Measurements from ENCODE around the gene TTLL13. TPM values are rescaled to one million over a fixed set of nuclear protein-coding genes. Genes with fewer than 3 reads are reported as not detected.

TTLL13 gene
- total and polyA plus RNA-seq, 9 of the 15 experiments (the other 6 are each of a cell fraction or from before 2014, with no cell fraction given): 0.05 to 0.24 (median 0.11) TPM; not detected in 1

GRCh38 chr15:90294601-90295269, 45.4 kb downstream of the TTLL13 start (continued):
- TF ChIP-seq REST (IDR thresholded peaks at IDR 0.05; ENCODE audit: borderline replicate concordance) (peak; percentile 43; the same call in 1 of the 2 replicates), REST (CRISPR knock-in tag; IDR thresholded peaks at IDR 0.05; ENCODE audit: low read depth) (no peak), ZBTB8A (IDR thresholded peaks at IDR 0.05; ENCODE audit: partially characterized antibody) (no peak), CTCF (IDR thresholded peaks at IDR 0.05 in 2 of 3, conservative IDR thresholded peaks at IDR 0.05 in 1 of 3; ENCODE audit: insufficient read depth in 2 of 3, low read depth in 1 of 3, low read length in 3 of 3) (peak; percentile 64 to 71 (median 65)), RAD21 (CRISPR knock-in tag; conservative IDR thresholded peaks at IDR 0.05 in 1 of 2, IDR thresholded peaks at IDR 0.05 in 1 of 2) (peak; percentile 34 to 73; a peak in 2 of 4 replicates), ZNF263 (CRISPR knock-in tag; IDR thresholded peaks at IDR 0.05; ENCODE audit: borderline replicate concordance) (0 out of 2 replicates have a peak, but pooled peaks have one; percentile 14), SMARCE1 (IDR thresholded peaks at IDR 0.05) (no peak), STAG1 (CRISPR knock-in tag; IDR thresholded peaks at IDR 0.05; ENCODE audit: borderline replicate concordance) (peak; percentile 79; the same call in 1 of the 2 replicates), ZNF609 (CRISPR knock-in tag; IDR thresholded peaks at IDR 0.05; ENCODE audit: borderline replicate concordance) (no peak)

Data from K562 (cell line).